ENCODE data around the gene MPPED1.

- TF ChIP-seq CTCF (conservative IDR thresholded peaks at IDR 0.05), result no peak
- TF ChIP-seq ZFX (IDR thresholded peaks at IDR 0.05), result no peak
Measured at GRCh38 chr22:43393132-43393843, 18.5 kb upstream of the MPPED1 start.

All from C4-2B (cell line).